K562 (cell line): Measurements from ENCODE around the gene UBL3. TPM values are rescaled to one million over a fixed set of nuclear protein-coding genes. Genes with fewer than 3 reads are reported as not detected.

Experiments
- ATAC-seq: fragments of 200-7000 bp; cut with Tn5 transposase; 3 replicates; pipeline ENCODE4 v1.9.1; 2020; ENCODE audit warnings: moderate library complexity
- BruUV-seq: library from RNA; stranded (reverse); fragments of 400-500 nt; replicated peaks from 2 replicates; lab custom pipeline; 2021; lab: Mats Ljungman, UMichigan
- CTCF ChIA-PET: fragments of 300-600 bp; formaldehyde crosslinking; extraction: SDS; loops from one replicate; lab custom pipeline; 2021; ENCODE audit warnings: low intra/inter-chr PET ratio; lab: Yijun Ruan, JAX
- POLR2A ChIA-PET: fragments of 300-600, 350-650 bp; sonication (Branson Sonifier 250); formaldehyde crosslinking; extraction: SDS; loops from one replicate; lab custom pipeline; 2021; ENCODE audit warnings: antibody characterized with exemption, inconsistent platforms; lab: Yijun Ruan, JAX
- DNase-seq, 4 experiments: peaks; one replicate each; pipeline versions ENCODE4 v3.0.0 to v3.0.0-alpha.2; 2011 to 2018; ENCODE audit warnings: low spot score in 3 of 4, mixed read lengths in 3 of 4; ENCODE audit errors: extremely low read depth in 1 of 4
- FAIRE-seq: peaks from 2 replicates; lab custom pipeline; 2011; peaks lifted over from hg19 to GRCh38; lab: Jason Lieb, UNC
- H2AFZ ChIP-seq: 2 replicates; pipeline ENCODE4 v1.6.0; 2011; ENCODE audit warnings: low read depth, low read length, control low read depth, inconsistent platforms
- H3K27ac ChIP-seq: fragments of 200-600 bp; 3 replicates; pipeline ENCODE4 v1.8.0; 2011; ENCODE audit warnings: low read depth, mild to moderate bottlenecking, control low read depth, inconsistent platforms, low read length, moderate library complexity, mixed read lengths; ENCODE audit errors: extremely low read depth
- H3K27me3 ChIP-seq, 2 experiments: fragments of 300-600 bp in 1 of 2; 2 replicates in 1 of 2; 3 replicates in 1 of 2; pipeline versions ENCODE4 v1.6.0 to v1.8.0; 2011; ENCODE audit warnings: inconsistent platforms in 2 of 2, low read length in 2 of 2, mild to moderate bottlenecking in 1 of 2, mixed read lengths in 1 of 2, moderate library complexity in 1 of 2; ENCODE audit not compliant: control insufficient read depth in 2 of 2, insufficient read depth in 2 of 2
- H3K36me3 ChIP-seq: fragments of 300-600 bp; 3 replicates; pipeline ENCODE4 v1.8.0; 2011; ENCODE audit warnings: mild to moderate bottlenecking, low read length, inconsistent platforms; ENCODE audit not compliant: control insufficient read depth, insufficient read depth
- H3K4me1 ChIP-seq, 2 experiments: fragments of 200-600 bp in 1 of 2; replicated peaks in 1 of 2; 2 replicates in 1 of 2; 3 replicates in 1 of 2; pipeline versions ENCODE4 v1.5.1 to v1.8.0; 2011; ENCODE audit warnings: inconsistent platforms in 2 of 2, low read length in 2 of 2, mild to moderate bottlenecking in 1 of 2, mixed read lengths in 1 of 2, moderate library complexity in 1 of 2; ENCODE audit not compliant: control insufficient read depth in 2 of 2, insufficient read depth in 2 of 2
- H3K4me2 ChIP-seq: 2 replicates; pipeline ENCODE4 v1.6.1; 2011; ENCODE audit warnings: low read length, control low read depth, inconsistent platforms, mixed read lengths; ENCODE audit not compliant: insufficient read depth
- H3K4me3 ChIP-seq: fragments of 200-600 bp; sonication (generic), shearing (Covaris generic); 2 replicates; pipeline ENCODE4 v1.5.1; 2016; ENCODE audit warnings: control low read depth, inconsistent platforms
- H3K79me2 ChIP-seq: fragments of 200-600 bp; 3 replicates; pipeline ENCODE4 v1.8.0; 2011; ENCODE audit warnings: low read length, inconsistent platforms; ENCODE audit not compliant: control insufficient read depth, insufficient read depth
- H3K9ac ChIP-seq, 2 experiments: 2 replicates each; pipeline versions ENCODE4 v1.6.0 to v1.6.1; 2011; ENCODE audit warnings: low read depth in 2 of 2, low read length in 2 of 2, control low read depth in 1 of 2, inconsistent platforms in 1 of 2, mild to moderate bottlenecking in 1 of 2, mixed read lengths in 1 of 2; ENCODE audit not compliant: insufficient read depth in 1 of 2
- H3K9me1 ChIP-seq: one replicate; pipeline ENCODE4 v1.6.0; 2011; ENCODE audit warnings: inconsistent platforms, mild to moderate bottlenecking, low read length, moderate library complexity; ENCODE audit not compliant: control insufficient read depth, insufficient read depth
- H3K9me3 ChIP-seq: replicated peaks from 2 replicates; pipeline ENCODE4 v1.5.1; 2011; ENCODE audit warnings: low read depth, low read length, inconsistent platforms; ENCODE audit not compliant: control insufficient read depth, insufficient read depth
- H4K20me1 ChIP-seq: replicated peaks from 2 replicates; pipeline ENCODE4 v1.6.1; 2011; ENCODE audit warnings: low read length, inconsistent platforms, mixed read lengths; ENCODE audit not compliant: control insufficient read depth, insufficient read depth
- DEAF1 ChIP-seq: fragments of 450-650 bp; formaldehyde crosslinking; IDR thresholded peaks from 2 replicates; pipeline ENCODE4 v1.4.0; 2020; ENCODE audit warnings: mild to moderate bottlenecking, moderate library complexity
- HDAC1 ChIP-seq, 2 experiments: fragments of 450-650 bp; IDR thresholded peaks; 2 replicates each; pipeline ENCODE4 v1.6.1; 2016 to 2017; ENCODE audit warnings: inconsistent platforms in 1 of 2, mild to moderate bottlenecking in 1 of 2, moderate library complexity in 1 of 2
- MAFK ChIP-seq: IDR thresholded peaks from 2 replicates; pipeline ENCODE4 v1.6.1; 2011; ENCODE audit warnings: low read length, improper control_type of control experiment
- MLLT1 ChIP-seq, 2 experiments: fragments of 450-650 bp; IDR thresholded peaks; 2 replicates each; pipeline ENCODE4 v1.6.1; 2016
- NBN ChIP-seq: fragments of 450-650 bp; IDR thresholded peaks from 2 replicates; pipeline ENCODE4 v1.6.1; 2016; ENCODE audit warnings: low read depth, mild to moderate bottlenecking
- POLR3G ChIP-seq: IDR thresholded peaks from 2 replicates; pipeline ENCODE4 v1.6.1; 2011; ENCODE audit not compliant: insufficient read length, insufficient replicate concordance; ENCODE audit errors: extremely low read depth
- PTTG1 ChIP-seq: fragments of 450-650 bp; IDR thresholded peaks from 2 replicates; pipeline ENCODE4 v1.6.1; 2016; ENCODE audit warnings: low read depth, mild to moderate bottlenecking, missing genetic modification characterization, missing compliant biosample characterization
- SAFB2 ChIP-seq: fragments of 200-400 bp; formaldehyde crosslinking; IDR thresholded peaks from 2 replicates; pipeline ENCODE4 v1.6.1; 2018; ENCODE audit warnings: borderline replicate concordance, low read length, low read depth, moderate library complexity; ENCODE audit not compliant: severe bottlenecking
- SNAPC5 ChIP-seq: fragments of 250-450 bp; sonication (Bioruptor Pico); IDR thresholded peaks from 2 replicates; pipeline ENCODE4 v1.8.0; 2021; ENCODE audit warnings: moderate library complexity, mild to moderate bottlenecking, inconsistent platforms
- TRIM24 ChIP-seq, 2 experiments: fragments of 450-650 bp; IDR thresholded peaks; 2 replicates each; pipeline ENCODE4 v1.6.1; 2016
- ZBTB11 ChIP-seq, 3 experiments: fragments of 200-800 bp in 1 of 3; fragments of 250-450 bp in 1 of 3; fragments of 450-650 bp in 1 of 3; sonication (Bioruptor Pico) in 1 of 3; sonication (Bioruptor generic) in 1 of 3; formaldehyde crosslinking in 1 of 3; IDR thresholded peaks; 2 replicates each; pipeline versions ENCODE4 v1.6.1 to v1.8.0; 2016 to 2022; ENCODE audit warnings: mild to moderate bottlenecking in 2 of 3, missing genetic modification characterization in 2 of 3, missing compliant biosample characterization in 1 of 3, moderate library complexity in 1 of 3
- ZFP91 ChIP-seq: sonication (generic); formaldehyde crosslinking; IDR thresholded peaks from 2 replicates; pipeline ENCODE4 v1.8.0; 2022; ENCODE audit warnings: mild to moderate bottlenecking, missing genetic modification reagents
- ZNF561 ChIP-seq: fragments of 450-650 bp; formaldehyde crosslinking; conservative IDR thresholded peaks from 2 replicates; pipeline ENCODE4 v1.4.0; 2020; ENCODE audit warnings: mild to moderate bottlenecking, moderate library complexity
- WGBS: fragments of 100-300 bp; shearing (Covaris generic); methylation state at CpG from one replicate; pipeline ENCODE4 v1.1.6; 2016; ENCODE audit warnings: low coverage, mixed read lengths; ENCODE audit not compliant: insufficient coverage; ENCODE audit errors: missing lambda C conversion rate; 5-methylcytosine and 5-hydroxymethylcytosine counted together
- in situ Hi-C: fragments of 300-500 bp; cut with MboI; formaldehyde crosslinking; loops from 4 replicates; pipeline ENCODE4 v1.15.0; 2018; ENCODE audit warnings: inconsistent platforms, mixed read lengths
- intact Hi-C: fragments of 100-400 bp; cut with micrococcal nuclease; formaldehyde crosslinking; loops from 2 replicates; pipeline ENCODE4 v1.14.2; 2022
- polyA plus RNA-seq, 8 experiments: library from polyadenylated mRNA; depleted of rRNA in 4 of 8; stranded (reverse) in 5 of 8; unstranded in 3 of 8; fragments of >200 nt; fragmentation: Nextera tagmentation in 2 of 8; fragmentation: Illumina TruSeq in 1 of 8; extraction: Ambion mirVana in 2 of 8; extraction: Trizol in 1 of 8; gene quantifications; 2 replicates each; pipeline versions ENCODE4 v1.2.1 to v1.2.3, GENCODE V29; 2011 to 2014; ENCODE audit warnings: inconsistent platforms in 1 of 8, missing spikeins in 1 of 8
- total RNA-seq, 7 experiments: library from RNA; depleted of rRNA in 6 of 7; stranded (reverse); fragments of >200 nt in 6 of 7; fragmentation: Illumina TruSeq in 2 of 7; extraction: Trizol in 2 of 7; gene quantifications; 2 replicates each; pipeline versions ENCODE4 v1.2.1 to v1.2.3, GENCODE V29; 2011 to 2021; ENCODE audit warnings: low replicate concordance in 1 of 7

UBL3 gene
- total and polyA plus RNA-seq, 9 of the 15 experiments (the other 6 are each of a cell fraction or from before 2014, with no cell fraction given) = 0.64 to 2.4 (median 1.8) TPM

GRCh38 chr13:29889111-29889510 is 38.7 kb upstream of the UBL3 start:
- TF ChIP-seq MAFK = no peak
- no peak for TF ChIP-seq DEAF1
- TF ChIP-seq NBN = no peak
- TF ChIP-seq HDAC1 (IDR thresholded peaks at IDR 0.05) = no peak
- TF ChIP-seq ZBTB11 (CRISPR knock-in tag; IDR thresholded peaks at IDR 0.05) = no peak
- no peak for TF ChIP-seq TRIM24 (IDR thresholded peaks at IDR 0.05)
- no peak for TF ChIP-seq SAFB2
- TF ChIP-seq ZFP91 (CRISPR knock-in tag) = no peak
- TF ChIP-seq SNAPC5 (CRISPR knock-in tag) = no peak
- no peak for TF ChIP-seq MLLT1 (IDR thresholded peaks at IDR 0.05)
- no peak for TF ChIP-seq POLR3G
- no peak for TF ChIP-seq ZNF561
- no peak for TF ChIP-seq PTTG1
- H3K9me3 ChIP-seq = no peaks in the 10 kb centered on the region
- no peaks in the 10 kb centered on the region for H3K36me3 ChIP-seq
- no peak overlapping the region for H2AFZ ChIP-seq
- no peak overlapping the region for H3K9ac ChIP-seq
- ATAC-seq (no peak), FAIRE-seq (no peak), DNase-seq (no peak)
- in situ Hi-C loops = no loop called here
- 0% methylated on average over 3 of the region's 3 CpGs for WGBS
- no peak overlapping the region for H3K4me2 ChIP-seq
- H3K4me1 ChIP-seq = no peaks in the 10 kb centered on the region
- intact Hi-C loops = no loop called here
- POLR2A ChIA-PET = no interaction called here
- no peak overlapping the region for H3K4me3 ChIP-seq
- CTCF ChIA-PET = no interaction called here
- no peaks in the 10 kb centered on the region for H4K20me1 ChIP-seq
- H3K9me1 ChIP-seq = no peaks in the 10 kb centered on the region
- no TSS peak for BruUV-seq
- H3K27me3 ChIP-seq = peaks cover 0 to 9% of the 10 kb centered on the region in 2 experiments; a peak in 2 of 5 replicates
- H3K79me2 ChIP-seq = no peaks in the 10 kb centered on the region
- H3K27ac ChIP-seq = no peak overlapping the region
